AG04450 (cell line): ENCODE measurements around the gene CD3D. TPM values are rescaled to one million over a fixed set of nuclear protein-coding genes. Genes with fewer than 3 reads are reported as not detected.

Experiments
- CTCF ChIA-PET: fragments of 300-600, 350-600 bp; formaldehyde crosslinking; extraction: SDS; loops from one replicate; lab custom pipeline; 2022; ENCODE audit warnings: antibody characterized with exemption, inconsistent platforms; lab: Charles Lee
- POLR2A ChIA-PET: fragments of 350-600 bp; formaldehyde crosslinking; extraction: SDS; loops from one replicate; lab custom pipeline; 2021; ENCODE audit warnings: antibody characterized with exemption, inconsistent platforms; lab: Yijun Ruan, JAX
- DNase-seq: peaks from one replicate; pipeline ENCODE4 v3.0.0-alpha.2; 2011; ENCODE audit warnings: low read depth, low spot score
- H3K27ac ChIP-seq: one replicate; pipeline ENCODE4 v1.5.1; 2012; ENCODE audit warnings: low read depth, low read length, control low read depth
- H3K27me3 ChIP-seq: one replicate; pipeline ENCODE4 v1.6.0; 2012; ENCODE audit warnings: low read length; ENCODE audit not compliant: control insufficient read depth, insufficient read depth
- H3K4me3 ChIP-seq: 2 replicates; pipeline ENCODE4 v1.5.1; 2011; ENCODE audit warnings: mild to moderate bottlenecking, low read depth, low read length, control low read depth
- H3K9me3 ChIP-seq: 2 replicates; pipeline ENCODE4 v1.5.1; 2012; ENCODE audit warnings: low read length; ENCODE audit not compliant: control insufficient read depth, insufficient read depth
- CTCF ChIP-seq: IDR thresholded peaks from 2 replicates; pipeline ENCODE4 v1.5.1; 2011; ENCODE audit warnings: low read depth, low read length, control low read depth, inconsistent platforms
- polyA plus RNA-seq: library from polyadenylated mRNA; depleted of rRNA; stranded (reverse); fragments of >200 nt; gene quantifications from 2 replicates; pipeline ENCODE4 v1.2.3, GENCODE V29; 2011; rRNA removed
- small RNA-seq: library from RNA; depleted of rRNA; stranded (forward); fragments of <200 nt; gene quantifications from one replicate; pipeline ENCODE3, GENCODE V24; 2012; ENCODE audit warnings: low read depth; ENCODE audit not compliant: insufficient read length

Gene CD3D
- polyA plus RNA-seq, 1 experiment: not detected

GRCh38 chr11:118290923-118291322 lies 51.6 kb downstream of the CD3D start:
- Histone ChIP-seq H3K9me3 (no peaks in the 10 kb centered on the region), H3K27me3 (no peaks in the 10 kb centered on the region), H3K27ac (no peak overlapping the region), H3K4me3 (no peak overlapping the region)
- DNase-seq: no peak
- POLR2A ChIA-PET: no interaction called here
- no peak for TF ChIP-seq CTCF
- CTCF ChIA-PET: interaction anchor here (0.6 kb wide), 1 partner anchor 62 kb away, joined by 3 read pairs; no protein-coding TSS in a partner anchor

DNA sequence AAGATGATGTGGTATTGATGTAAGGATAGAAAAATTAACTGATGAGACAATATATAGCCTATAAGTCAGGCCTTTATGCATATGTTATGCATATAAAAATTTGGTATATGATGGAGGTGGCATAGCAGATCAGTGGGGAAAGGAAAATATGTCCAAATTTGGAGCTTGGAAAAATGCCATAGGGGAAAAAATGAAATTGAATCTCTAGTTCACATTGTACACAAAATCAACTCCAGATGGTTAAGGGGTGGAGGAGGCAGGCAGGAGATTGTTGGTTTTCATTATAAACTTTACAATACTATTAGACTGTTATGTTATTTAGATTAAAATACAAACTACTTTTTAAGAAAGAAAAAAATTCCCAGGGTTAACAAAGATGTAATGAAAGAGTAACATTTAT lies 53.1 kb downstream of the CD3D start:
- Histone ChIP-seq H3K27ac (no peak overlapping the region), H3K4me3 (no peak overlapping the region), H3K9me3 (no peaks in the 10 kb centered on the region), H3K27me3 (no peaks in the 10 kb centered on the region)
- CTCF ChIA-PET: interaction anchor here (1.9 kb wide), 1 partner anchor 91 kb away, joined by 7 read pairs; no protein-coding TSS in a partner anchor
- no peak for DNase-seq
- TF ChIP-seq CTCF: no peak
- POLR2A ChIA-PET: no interaction called here

Small RNA genes within 50 kb of the gene (small RNA-seq; reads per million reads assigned to genes)
- gene AP001582.1: not detected

Other genes starting within 250 kb of the CD3D start
- 0.10 and 0.11 TPM in 2 replicates for gene SCN4B, start 189.9 kb downstream of the CD3D start, polyA plus RNA-seq
- gene SCN2B, start 166.1 kb downstream of the CD3D start, polyA plus RNA-seq: 0.01 TPM in 1 of 2 replicates, not detected in the other
- gene JAML, start 117.7 kb downstream of the CD3D start, polyA plus RNA-seq: not detected in 2 replicates
- 0.06 and 0.07 TPM in 2 replicates for gene MPZL3, start 90.3 kb downstream of the CD3D start, polyA plus RNA-seq
- not detected in 2 replicates for gene MPZL2, start 78.4 kb downstream of the CD3D start, polyA plus RNA-seq
- not detected in 2 replicates for gene CD3E, start 38.0 kb downstream of the CD3D start, polyA plus RNA-seq
- gene CD3G, start 1.6 kb upstream of the CD3D start, polyA plus RNA-seq: not detected in 2 replicates
- gene UBE4A, start 16.9 kb upstream of the CD3D start, polyA plus RNA-seq: 32.0 and 33.7 TPM in 2 replicates
- gene ATP5MG, start 58.9 kb upstream of the CD3D start, polyA plus RNA-seq: 346 and 423 TPM in 2 replicates
- 23.6 and 28.7 TPM in 2 replicates for gene KMT2A, start 93.8 kb upstream of the CD3D start, polyA plus RNA-seq
- not detected in 2 replicates for gene TTC36, start 184.8 kb upstream of the CD3D start, polyA plus RNA-seq
- gene TMEM25, start 188.5 kb upstream of the CD3D start, polyA plus RNA-seq: 22.5 and 26.1 TPM in 2 replicates
- 40.8 and 57.2 TPM in 2 replicates for gene IFT46, start 223.2 kb upstream of the CD3D start, polyA plus RNA-seq
- 303 and 387 TPM in 2 replicates for gene ARCN1, start 229.7 kb upstream of the CD3D start, polyA plus RNA-seq